Smooth muscle cell (in vitro differentiated cells): ENCODE measurements around the gene LRRTM1. TPM values are rescaled to one million over a fixed set of nuclear protein-coding genes. Genes with fewer than 3 reads are reported as not detected.

Experiments
- DNase-seq: peaks from one replicate; lab custom pipeline; 2025; ENCODE audit not compliant: unreplicated experiment; lab: John Stamatoyannopoulos, UW
- H2AFZ ChIP-seq: fragments of 200-600 bp; sonication (generic); 2 replicates; pipeline ENCODE4 v1.6.0; 2016; ENCODE audit warnings: antibody characterized with exemption, low read depth, mild to moderate bottlenecking
- H3F3A ChIP-seq: fragments of 200-600 bp; sonication (generic); 2 replicates; pipeline ENCODE4 v1.6.0; 2017; ENCODE audit warnings: antibody characterized with exemption, low read depth
- H3K27ac ChIP-seq: fragments of 200-600 bp; sonication (generic); 2 replicates; pipeline ENCODE4 v1.5.1; 2016; ENCODE audit warnings: low read depth, mild to moderate bottlenecking
- H3K27me3 ChIP-seq: fragments of 200-600 bp; sonication (generic); 2 replicates; pipeline ENCODE4 v1.6.1; 2016; ENCODE audit warnings: low read depth, mild to moderate bottlenecking
- H3K36me3 ChIP-seq: fragments of 200-600 bp; sonication (generic); 2 replicates; pipeline ENCODE4 v1.5.1; 2016; ENCODE audit warnings: low read depth
- H3K4me1 ChIP-seq: fragments of 200-600 bp; sonication (generic); 2 replicates; pipeline ENCODE4 v1.5.1; 2016; ENCODE audit warnings: low read depth
- H3K4me2 ChIP-seq: fragments of 200-600 bp; sonication (generic); 2 replicates; pipeline ENCODE4 v1.6.0; 2016; ENCODE audit warnings: mild to moderate bottlenecking
- H3K4me3 ChIP-seq: fragments of 200-600 bp; sonication (generic); 2 replicates; pipeline ENCODE4 v1.5.1; 2016; ENCODE audit warnings: mild to moderate bottlenecking
- H3K79me2 ChIP-seq: fragments of 200-600 bp; sonication (generic); 2 replicates; pipeline ENCODE4 v1.6.0; 2016; ENCODE audit warnings: low read depth, mild to moderate bottlenecking
- H3K9ac ChIP-seq: fragments of 200-600 bp; sonication (generic); 2 replicates; pipeline ENCODE4 v1.6.0; 2016; ENCODE audit warnings: low read depth
- H3K9me3 ChIP-seq: fragments of 200-600 bp; sonication (generic); replicated peaks from 2 replicates; pipeline ENCODE4 v1.5.1; 2016; ENCODE audit warnings: low read depth
- H4K20me1 ChIP-seq: fragments of 200-600 bp; sonication (generic); 2 replicates; pipeline ENCODE4 v1.6.0; 2016; ENCODE audit warnings: low read depth
- CTCF ChIP-seq: fragments of 200-600 bp; sonication (generic); IDR thresholded peaks from 2 replicates; pipeline ENCODE4 v1.5.1; 2017; ENCODE audit warnings: borderline replicate concordance, mild to moderate bottlenecking, antibody characterized with exemption; ENCODE audit not compliant: insufficient read depth, poor library complexity, severe bottlenecking
- WGBS: methylation state at CpG from one replicate; pipeline ENCODE4 v1.1.7; 2016; ENCODE audit warnings: low lambda C conversion rate; 5-methylcytosine and 5-hydroxymethylcytosine counted together
- polyA plus RNA-seq: library from polyadenylated mRNA; unstranded; fragments of >200 nt; fragmentation: Nextera tagmentation; extraction: Ambion mirVana; gene quantifications from 2 replicates; pipeline ENCODE4 v1.2.1, GENCODE V29; 2016
- total RNA-seq: library from RNA; depleted of rRNA; stranded (reverse); fragments of >200 nt; gene quantifications from 2 replicates; pipeline ENCODE4 v1.2.3, GENCODE V29; 2014

The LRRTM1 gene
- total and polyA plus RNA-seq, 2 experiments from 2014 or later, result 7.4 to 17.7 TPM

GRCh38 chr2:80302001-80302313 is 2.6 kb downstream of the LRRTM1 start:
- Histone ChIP-seq H3K9ac (no peak overlapping the region), H3K4me1 (peaks cover 16% of the 10 kb centered on the region), H4K20me1 (no peaks in the 10 kb centered on the region), H3K27me3 (peaks cover 89% of the 10 kb centered on the region), H2AFZ (peak overlapping the region; percentile 72), H3K4me3 (peak overlapping the region; percentile 78), H3K9me3 (no peaks in the 10 kb centered on the region), H3K4me2 (peak overlapping the region; percentile 99), H3F3A (no peaks in the 10 kb centered on the region), H3K27ac (no peak overlapping the region), H3K79me2 (no peaks in the 10 kb centered on the region), H3K36me3 (no peaks in the 10 kb centered on the region)
- WGBS, result 16% methylated on average over 12 of the region's 12 CpGs
- no peak for DNase-seq
- TF ChIP-seq CTCF, result no peak

GRCh38 chr2:80300954-80301353 is 3.6 kb downstream of the LRRTM1 start:
- Histone ChIP-seq H3K79me2 (no peaks in the 10 kb centered on the region), H3K9me3 (no peaks in the 10 kb centered on the region), H3K27me3 (peaks cover 84% of the 10 kb centered on the region), H3K4me3 (peak overlapping the region; percentile 78), H3K9ac (no peak overlapping the region), H4K20me1 (no peaks in the 10 kb centered on the region), H2AFZ (no peak overlapping the region), H3K4me1 (peaks cover 16% of the 10 kb centered on the region), H3K4me2 (peak overlapping the region; percentile 99), H3K27ac (no peak overlapping the region), H3F3A (no peaks in the 10 kb centered on the region), H3K36me3 (no peaks in the 10 kb centered on the region)
- WGBS, result 25% methylated on average over 1 of the region's 1 CpG
- no peak for TF ChIP-seq CTCF
- DNase-seq, result no peak

GRCh38 chr2:80300346-80300745 is 4.2 kb downstream of the LRRTM1 start:
- no peak overlapping the region for H2AFZ ChIP-seq
- no peaks in the 10 kb centered on the region for H3K79me2 ChIP-seq
- H3K9me3 ChIP-seq, result no peaks in the 10 kb centered on the region
- no peaks in the 10 kb centered on the region for H4K20me1 ChIP-seq
- H3K36me3 ChIP-seq, result no peaks in the 10 kb centered on the region
- H3K27ac ChIP-seq, result no peak overlapping the region
- WGBS, result 47% methylated on average over 1 of the region's 1 CpG
- no peak for TF ChIP-seq CTCF
- no peaks in the 10 kb centered on the region for H3F3A ChIP-seq
- no peak for DNase-seq
- peak overlapping the region; percentile 99 for H3K4me2 ChIP-seq
- H3K27me3 ChIP-seq, result peaks cover 78% of the 10 kb centered on the region
- no peak overlapping the region for H3K9ac ChIP-seq
- no peak overlapping the region for H3K4me3 ChIP-seq
- H3K4me1 ChIP-seq, result peaks cover 16% of the 10 kb centered on the region

GRCh38 chr2:80299661-80300060 is 4.9 kb downstream of the LRRTM1 start:
- Histone ChIP-seq H3K4me2 (peak overlapping the region; percentile 2), H4K20me1 (no peaks in the 10 kb centered on the region), H3K27me3 (peaks cover 71% of the 10 kb centered on the region), H3K9me3 (no peaks in the 10 kb centered on the region), H3K27ac (no peak overlapping the region), H3K4me1 (peaks cover 16% of the 10 kb centered on the region), H3K4me3 (no peak overlapping the region), H3F3A (no peaks in the 10 kb centered on the region), H3K36me3 (no peaks in the 10 kb centered on the region), H2AFZ (no peak overlapping the region), H3K9ac (no peak overlapping the region), H3K79me2 (no peaks in the 10 kb centered on the region)
- DNase-seq, result no peak
- no peak for TF ChIP-seq CTCF
- 44% methylated on average over 5 of the region's 5 CpGs for WGBS
